GM13976 (cell line): ENCODE data around the gene KLF15.

Experiments
- DNase-seq: peaks from one replicate; pipeline ENCODE4 v3.0.0; 2012; ENCODE audit warnings: low spot score
- in situ Hi-C: fragments of 300-500 bp; cut with MboI; formaldehyde crosslinking; loops from one replicate; pipeline ENCODE4 v1.12.0; 2022; ENCODE audit warnings: low sequenced_read_pairs, mixed read lengths, inconsistent platforms; ENCODE audit not compliant: unreplicated experiment
- TF ChIP-seq, protein P1 (sequence below): IDR thresholded peaks from 2 replicates; pipeline ENCODE4 v1.5.1; 2012; ENCODE audit warnings: borderline replicate concordance, mild to moderate bottlenecking; ENCODE audit not compliant: insufficient read depth; ENCODE audit errors: extremely low read depth, missing control alignments, control extremely low read depth

KLF15 gene

DNA sequence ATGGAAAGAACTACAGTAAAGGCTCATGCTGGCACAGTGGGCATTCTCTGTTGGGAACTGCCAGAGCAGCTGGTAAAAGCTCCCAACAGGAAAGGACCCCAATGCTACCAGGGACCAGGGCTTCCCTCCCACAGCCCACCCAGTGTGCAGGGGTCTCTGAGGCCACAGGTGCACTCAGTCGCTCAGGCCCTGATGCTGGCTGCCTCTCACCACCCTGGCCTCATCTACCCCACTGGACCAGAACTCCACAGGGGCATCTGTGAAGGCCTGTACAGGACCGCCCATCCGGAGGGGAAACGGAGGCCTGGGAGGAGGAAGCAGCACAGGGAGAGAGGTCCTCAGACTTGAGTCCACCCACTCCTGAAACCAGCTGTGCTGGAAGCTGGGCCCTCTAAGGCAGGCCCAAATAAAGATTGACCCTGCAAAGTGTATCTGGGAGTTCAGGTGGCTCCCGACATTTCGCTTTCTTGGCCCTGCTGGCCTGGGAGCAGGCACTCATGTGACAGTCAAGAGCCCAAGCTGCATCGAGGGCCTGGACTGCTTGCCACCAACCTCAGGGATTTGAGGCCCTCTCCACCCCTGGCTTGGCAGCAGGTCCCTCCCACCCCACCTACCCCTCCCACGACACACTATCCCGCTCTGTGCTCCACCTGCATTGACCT, 12.7 kb downstream of the KLF15 start:
- in situ Hi-C loops: no loop called here
- no peak for DNase-seq
- TF ChIP-seq, protein P1, sequence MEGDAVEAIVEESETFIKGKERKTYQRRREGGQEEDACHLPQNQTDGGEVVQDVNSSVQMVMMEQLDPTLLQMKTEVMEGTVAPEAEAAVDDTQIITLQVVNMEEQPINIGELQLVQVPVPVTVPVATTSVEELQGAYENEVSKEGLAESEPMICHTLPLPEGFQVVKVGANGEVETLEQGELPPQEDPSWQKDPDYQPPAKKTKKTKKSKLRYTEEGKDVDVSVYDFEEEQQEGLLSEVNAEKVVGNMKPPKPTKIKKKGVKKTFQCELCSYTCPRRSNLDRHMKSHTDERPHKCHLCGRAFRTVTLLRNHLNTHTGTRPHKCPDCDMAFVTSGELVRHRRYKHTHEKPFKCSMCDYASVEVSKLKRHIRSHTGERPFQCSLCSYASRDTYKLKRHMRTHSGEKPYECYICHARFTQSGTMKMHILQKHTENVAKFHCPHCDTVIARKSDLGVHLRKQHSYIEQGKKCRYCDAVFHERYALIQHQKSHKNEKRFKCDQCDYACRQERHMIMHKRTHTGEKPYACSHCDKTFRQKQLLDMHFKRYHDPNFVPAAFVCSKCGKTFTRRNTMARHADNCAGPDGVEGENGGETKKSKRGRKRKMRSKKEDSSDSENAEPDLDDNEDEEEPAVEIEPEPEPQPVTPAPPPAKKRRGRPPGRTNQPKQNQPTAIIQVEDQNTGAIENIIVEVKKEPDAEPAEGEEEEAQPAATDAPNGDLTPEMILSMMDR: no peak

DNA sequence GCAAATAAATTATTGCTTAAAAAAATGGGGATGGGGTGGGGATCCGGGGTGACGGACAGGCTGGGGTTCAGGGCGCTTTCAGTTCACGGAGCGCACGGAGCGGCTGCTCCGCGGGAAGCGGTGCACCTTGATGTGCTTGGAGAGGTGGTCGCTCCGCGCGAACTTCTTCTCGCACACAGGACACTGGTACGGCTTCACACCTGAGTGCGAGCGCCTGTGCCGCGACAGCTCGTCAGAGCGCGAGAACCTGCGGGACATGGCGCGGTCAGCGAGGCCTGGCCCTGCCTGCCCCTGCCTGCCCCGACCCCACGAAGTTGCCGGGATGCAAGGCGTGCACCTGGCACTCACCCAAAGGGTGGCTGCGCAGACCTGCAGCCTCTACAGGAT, 13.6 kb downstream of the KLF15 start:
- TF ChIP-seq, protein P1: no peak
- DNase-seq: no peak
- in situ Hi-C loops: no loop called here

DNA sequence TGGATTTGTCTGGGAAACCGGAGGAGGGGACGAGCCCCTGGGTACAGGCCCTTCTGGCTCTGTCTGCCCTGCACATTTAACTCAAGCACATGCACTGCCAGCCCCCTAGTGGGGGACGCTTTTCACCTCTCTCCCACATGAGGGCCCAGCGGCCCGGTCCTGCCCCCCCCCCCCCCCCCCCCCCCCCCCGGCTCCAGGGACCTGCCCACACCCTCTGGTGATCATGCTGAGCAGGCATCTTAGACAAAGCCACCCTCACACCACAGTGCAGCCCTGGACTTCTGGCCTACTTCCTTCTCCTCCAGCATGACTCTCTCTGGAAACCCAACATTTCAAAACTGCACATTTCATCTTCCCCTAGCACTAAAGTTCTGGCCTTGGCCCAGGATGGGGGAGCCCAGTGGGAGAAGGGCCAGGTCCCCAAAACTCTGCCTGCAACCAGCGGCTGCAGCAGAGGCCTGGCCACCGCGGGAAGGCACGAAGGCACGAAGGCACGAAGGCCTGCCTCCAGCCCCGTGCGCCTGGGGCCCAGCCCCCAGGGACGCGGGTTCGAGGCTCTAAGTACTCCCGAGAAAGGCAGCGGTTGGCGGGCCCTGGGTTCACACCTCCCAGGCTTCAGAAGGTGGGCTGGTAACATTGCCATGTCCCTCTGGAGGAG, 14.1 kb downstream of the KLF15 start:
- TF ChIP-seq, protein P1: no peak
- in situ Hi-C loops: no loop called here
- DNase-seq: no peak

DNA sequence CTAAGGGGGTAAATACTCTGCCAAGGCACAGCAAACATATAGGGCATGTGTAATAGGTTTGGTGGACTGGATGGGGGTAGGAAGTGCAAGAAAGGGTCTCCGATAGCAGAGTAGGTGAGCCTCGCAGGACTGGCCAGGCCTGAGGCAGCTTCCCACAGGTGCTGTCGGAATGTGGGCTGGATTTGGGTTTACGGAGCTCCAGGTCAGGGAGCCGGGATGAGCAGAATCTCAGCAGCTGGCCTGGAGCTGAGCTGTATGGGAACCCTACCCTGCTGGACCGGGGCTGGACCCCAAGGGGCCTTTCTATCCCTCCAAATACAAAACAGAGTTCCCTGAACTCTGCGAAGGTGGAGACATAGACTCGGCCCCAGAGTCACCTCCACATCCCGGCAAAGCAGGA, 15.0 kb downstream of the KLF15 start:
- TF ChIP-seq, protein P1: no peak
- DNase-seq: no peak
- in situ Hi-C loops: no loop called here

DNA sequence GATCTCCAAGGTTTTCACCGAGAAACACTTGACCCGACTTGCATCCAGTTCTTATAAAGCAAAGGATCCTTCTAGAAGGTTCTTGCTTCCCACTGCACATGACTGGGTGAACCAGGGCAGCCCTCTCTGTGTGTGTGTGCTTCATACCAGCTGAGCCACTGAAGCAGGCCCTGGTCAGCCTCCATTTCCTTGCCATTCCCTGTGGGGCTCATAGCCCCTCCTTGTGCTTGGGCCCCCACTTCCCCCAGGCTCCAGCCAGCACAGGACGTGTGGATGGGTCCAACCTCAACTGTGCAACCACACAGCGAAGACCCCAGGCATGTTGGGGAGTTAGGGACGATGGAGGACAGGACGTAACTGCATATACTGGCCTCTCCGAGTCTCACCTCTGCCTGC, 15.5 kb downstream of the KLF15 start:
- TF ChIP-seq, protein P1: no peak
- no peak for DNase-seq
- in situ Hi-C loops: no loop called here

DNA sequence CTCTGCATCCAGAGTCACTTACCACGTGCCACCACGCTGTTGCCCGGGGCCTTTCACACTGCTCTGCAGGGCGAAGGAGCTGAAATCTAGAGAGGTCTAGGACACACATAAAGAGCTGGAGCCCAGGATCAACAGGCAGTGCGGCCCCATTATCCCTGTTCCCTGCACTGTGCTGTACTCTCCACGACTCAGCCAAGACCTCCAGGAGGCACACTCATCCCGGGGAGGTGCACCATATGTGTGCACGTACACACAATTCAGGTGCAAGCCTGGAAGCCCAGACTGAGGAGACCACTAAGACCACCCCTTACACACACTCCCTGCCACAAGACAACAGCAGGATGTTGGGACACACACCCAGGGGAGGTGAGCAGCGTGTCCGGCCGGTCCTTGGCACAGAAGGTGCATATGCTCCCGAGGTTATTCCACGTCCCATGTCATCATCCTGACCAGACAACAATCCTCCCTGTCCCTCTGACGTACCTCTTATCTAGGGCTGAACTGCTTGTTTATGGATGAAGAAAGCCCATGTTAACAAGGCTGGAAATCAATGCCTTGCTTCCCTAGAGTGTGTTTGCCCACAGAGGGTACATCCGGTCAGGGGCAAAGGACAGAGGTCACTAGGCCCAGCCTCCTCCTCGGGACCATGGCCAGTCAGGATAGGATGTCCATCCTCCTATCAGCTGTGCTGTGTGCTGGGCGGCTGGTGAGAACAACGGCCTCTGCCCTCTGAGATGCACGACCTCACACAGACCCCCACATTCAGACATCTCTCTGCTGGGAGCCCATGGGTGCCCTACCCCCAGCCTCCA, 16.1 kb downstream of the KLF15 start:
- TF ChIP-seq, protein P1: no peak
- in situ Hi-C loops: no loop called here
- no peak for DNase-seq
